Jurkat, Clone E6-1 (cell line): ENCODE data around the gene SFXN4.
"Not testable (repeated sequence)": the region's sequence is repeated elsewhere in the genome, so short reads cannot be mapped to it uniquely, and the experiment has no call there.

ENCODE experiments used
- DNase-seq: peaks from one replicate; pipeline ENCODE4 v3.0.0-alpha.2; 2011; ENCODE audit warnings: low read depth, low spot score
- H3K4me3 ChIP-seq: 2 replicates; pipeline ENCODE4 v1.5.1; 2011; ENCODE audit warnings: mild to moderate bottlenecking, low read length, control low read depth, moderate library complexity

SFXN4 gene

DNA sequence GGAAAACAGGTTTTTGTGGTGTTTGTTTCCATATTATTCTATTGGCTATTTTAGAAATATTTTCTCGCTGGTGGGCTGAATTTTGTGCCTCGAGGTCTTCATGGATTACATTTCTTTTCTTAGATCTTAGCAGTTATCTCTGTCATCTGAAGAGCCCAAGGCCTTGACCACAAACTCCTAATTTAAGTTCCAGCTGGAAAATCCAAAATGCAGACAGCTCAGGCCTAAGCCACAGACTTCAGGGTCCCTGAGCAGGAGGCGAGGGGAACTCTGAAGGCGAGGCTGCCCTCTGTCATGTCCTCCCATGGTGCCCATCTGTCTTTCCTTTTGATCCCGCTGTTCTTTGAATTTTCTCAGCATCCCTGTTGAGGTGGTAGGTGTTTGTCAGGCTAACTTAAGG, 47.3 kb downstream of the SFXN4 start:
- DNase-seq, result no peak
- no peak overlapping the region for H3K4me3 ChIP-seq

DNA sequence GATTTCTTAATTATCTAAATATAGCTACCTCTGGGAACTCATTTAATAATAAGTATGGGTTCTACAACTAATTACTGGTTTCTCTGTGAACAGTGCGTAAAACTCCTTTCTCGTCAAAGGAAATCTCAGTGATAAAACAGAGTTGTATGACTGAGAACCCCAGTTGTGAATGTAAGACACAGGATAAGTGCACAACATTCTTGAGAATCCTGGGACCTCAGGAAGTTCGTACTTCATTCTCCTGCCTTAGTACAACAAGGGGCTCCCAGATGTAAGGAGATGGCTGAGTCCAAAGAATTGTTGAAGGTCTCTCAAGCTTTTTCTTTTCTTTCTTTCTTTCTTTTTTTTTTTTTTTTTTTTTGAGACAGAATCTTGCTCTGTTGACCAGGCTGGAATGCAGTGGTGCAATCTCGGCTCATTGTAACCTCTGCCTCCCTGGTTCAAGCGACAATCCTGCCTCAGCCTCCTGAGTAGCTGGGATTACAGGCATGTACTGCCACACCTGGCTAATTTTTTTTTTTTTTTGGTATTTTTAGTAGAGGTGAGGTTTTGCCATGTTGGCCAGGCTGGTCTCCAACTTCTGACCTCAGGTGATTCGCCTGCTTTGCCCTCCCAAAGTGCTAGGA, 49.1 kb downstream of the SFXN4 start:
- no peak for DNase-seq
- H3K4me3 ChIP-seq, result no peak overlapping the region

- H3K4me3 ChIP-seq, result no peak overlapping the region
- DNase-seq, result no peak
Measured at GRCh38 chr10:119115926-119116325, 49.6 kb downstream of the SFXN4 start.

GRCh38 chr10:119113751-119114732, 51.5 kb downstream of the SFXN4 start:
- DNase-seq, result no peak
- no peak overlapping the region for H3K4me3 ChIP-seq

DNA sequence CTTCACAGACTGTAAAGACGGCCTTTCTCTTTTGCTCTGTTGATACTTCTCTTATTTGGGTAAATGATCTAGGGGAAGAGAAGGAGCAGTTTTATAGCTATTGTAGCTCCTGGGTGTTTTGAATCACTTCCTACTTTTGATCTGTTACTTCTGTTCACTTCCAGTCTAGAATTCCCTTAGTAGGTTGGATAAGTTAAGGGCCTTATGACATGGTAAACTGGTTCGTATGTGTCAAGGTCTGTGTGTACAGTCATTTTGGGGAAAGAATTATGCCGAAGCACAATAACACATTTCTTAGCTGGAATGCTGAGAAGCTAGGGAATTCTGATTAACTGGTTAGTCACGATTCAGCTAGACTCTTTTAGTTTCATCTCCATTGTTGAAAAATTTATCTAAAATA, 53.5 kb downstream of the SFXN4 start:
- no peak overlapping the region for H3K4me3 ChIP-seq
- no peak for DNase-seq

DNA sequence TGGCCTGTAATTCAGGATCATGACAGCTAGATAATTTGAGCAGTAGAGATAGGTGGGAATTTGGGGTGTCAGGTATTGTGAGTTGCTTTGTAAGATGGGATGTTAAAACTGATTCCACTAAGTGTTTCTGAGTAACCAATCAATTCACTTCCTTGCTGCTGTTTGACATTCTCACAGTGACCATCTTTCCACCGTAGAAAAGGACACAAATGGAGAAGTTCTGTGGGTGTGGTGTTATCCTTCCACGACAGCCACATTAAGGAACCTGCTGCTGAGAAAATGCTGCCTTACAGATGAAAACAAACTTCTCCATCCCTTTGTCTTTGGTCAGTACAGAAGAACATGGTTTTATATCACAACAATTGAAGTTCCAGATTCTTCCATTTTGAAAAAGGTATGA, 57.7 kb downstream of the SFXN4 start:
- DNase-seq, H3K4me3 ChIP-seq: not testable (repeated sequence)

GRCh38 chr10:119107106-119107505, 58.4 kb downstream of the SFXN4 start:
- not testable (repeated sequence) for H3K4me3 ChIP-seq, DNase-seq

DNA sequence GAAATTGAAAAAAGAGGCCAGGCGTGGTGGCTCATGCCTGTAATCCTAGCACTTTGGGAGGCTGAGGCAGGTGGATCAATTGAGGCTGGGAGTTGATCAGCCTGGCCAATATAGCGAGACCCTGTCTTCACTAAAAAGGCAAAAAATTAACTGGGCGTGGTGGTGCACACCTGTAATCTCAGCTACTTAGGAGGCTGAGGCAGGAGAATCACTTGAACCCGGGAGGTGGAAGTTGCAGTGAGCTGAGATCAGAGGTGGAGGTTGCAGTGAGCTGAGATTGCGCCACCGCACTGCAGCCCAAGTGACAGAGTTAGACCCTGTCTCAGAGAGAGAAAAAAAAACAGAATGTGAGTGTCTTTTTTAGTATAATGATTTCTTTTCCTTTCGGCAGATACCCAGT, 59.6 kb downstream of the SFXN4 start:
- DNase-seq, H3K4me3 ChIP-seq: not testable (repeated sequence)

GRCh38 chr10:119105155-119105554, 60.4 kb downstream of the SFXN4 start:
- H3K4me3 ChIP-seq, result peak overlapping the region; percentile 69
- DNase-seq, result no peak

DNA sequence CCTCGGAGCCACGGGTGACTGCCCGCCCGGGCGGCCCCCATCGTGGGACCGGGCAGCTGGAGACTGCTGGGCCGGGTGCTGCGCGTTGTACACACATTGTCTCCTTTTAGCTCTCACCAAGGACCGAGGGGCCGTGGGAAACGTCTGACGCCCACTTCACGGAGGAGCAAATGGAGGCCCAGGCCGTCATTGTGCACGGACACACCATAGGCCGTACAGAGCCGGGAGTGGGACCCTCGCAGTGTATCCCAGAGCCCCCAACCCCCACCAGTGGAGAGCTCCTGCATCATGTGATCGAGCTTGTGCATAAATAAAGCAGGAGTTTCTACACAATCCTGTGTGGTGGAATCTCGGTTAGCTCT, 60.9 kb downstream of the SFXN4 start:
- peak overlapping the region; percentile 69 for H3K4me3 ChIP-seq

GRCh38 chr10:119103903-119104653, 61.4 kb downstream of the SFXN4 start, which contains the start of gene DENND10:
DENND10 (plus strand) TSS chr10:119104113; CDS start chr10:119104143, 30 bp downstream.
- peak within 1 kb of the TSS; percentile 69 for H3K4me3 ChIP-seq
- DNase-seq, result peak; percentile 42

More for the DNA sequence above, 60.9 kb downstream of the SFXN4 start:
- no peak for DNase-seq

DNA sequence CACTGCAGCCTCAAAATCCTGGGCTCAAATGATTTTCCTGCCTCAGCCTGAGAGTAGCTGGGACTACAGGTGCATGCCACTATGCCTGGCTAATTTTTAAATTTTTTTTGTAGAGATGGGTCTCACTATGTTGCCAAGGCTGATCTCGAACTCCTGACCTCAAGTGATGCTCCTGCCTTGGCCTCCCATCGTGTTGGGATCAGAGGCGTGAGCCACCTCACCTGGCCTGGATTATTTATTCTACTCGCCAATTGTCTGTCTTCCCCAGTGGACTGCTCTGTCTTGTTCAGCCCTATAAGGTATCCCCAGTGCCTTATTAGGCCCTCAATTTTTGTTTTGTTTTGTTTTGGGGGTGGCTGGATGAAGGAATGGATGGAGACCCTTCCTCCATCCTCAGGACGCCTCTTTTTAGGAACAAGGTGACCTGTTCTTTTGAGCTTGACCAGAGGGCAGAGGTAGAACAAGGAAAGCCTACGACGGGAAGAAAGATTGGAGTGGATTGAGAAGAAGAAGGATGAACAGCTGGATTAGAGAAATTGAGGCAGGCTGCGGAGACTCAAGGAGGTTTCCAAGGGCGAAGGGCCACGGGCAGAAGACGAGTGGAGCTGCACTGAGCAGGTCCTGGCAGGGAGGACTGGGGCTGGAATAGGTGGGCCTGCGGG, 62.1 kb downstream of the SFXN4 start:
- no peak for DNase-seq
- H3K4me3 ChIP-seq, result no peak overlapping the region

GRCh38 chr10:119101366-119102098, 64.0 kb downstream of the SFXN4 start:
- H3K4me3 ChIP-seq, result no peak overlapping the region
- no peak for DNase-seq

DNA sequence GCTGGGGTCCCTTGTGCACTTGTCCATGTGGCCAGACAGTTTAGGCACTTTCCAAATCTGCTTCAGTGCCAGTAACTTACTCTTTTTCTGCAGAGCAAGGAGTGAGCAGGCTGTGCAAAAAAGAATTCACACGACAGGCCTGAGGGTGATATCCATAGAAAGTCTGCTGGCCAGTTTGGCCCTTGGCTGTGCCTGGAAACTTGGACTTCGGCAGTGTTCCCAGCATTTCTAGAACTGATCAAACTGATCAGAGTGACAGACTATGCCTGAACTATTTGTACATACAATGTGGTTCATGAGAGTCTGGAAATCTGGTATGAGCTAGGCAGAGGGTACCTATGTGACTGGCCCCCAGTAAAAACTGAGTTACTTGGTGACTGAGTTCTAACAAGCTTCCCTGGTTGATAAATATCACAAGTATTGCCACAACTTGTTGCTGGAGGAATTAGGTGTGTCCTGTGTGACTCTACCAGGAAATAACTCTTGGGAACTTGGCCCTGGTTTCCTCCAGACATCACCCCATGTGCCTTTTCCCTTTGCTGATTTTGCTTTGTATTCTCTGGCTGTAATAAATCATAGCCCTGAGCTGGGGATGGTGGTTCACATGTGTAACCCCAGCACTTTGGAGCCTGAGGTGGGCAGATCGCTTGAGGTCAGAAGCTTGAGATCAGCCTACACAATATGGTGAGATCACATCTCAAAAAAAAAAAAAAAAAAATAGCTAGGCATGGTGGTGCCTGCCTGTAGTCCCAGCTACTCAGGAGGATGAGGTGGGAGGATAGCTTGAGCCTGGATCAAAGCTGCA, 64.9 kb downstream of the SFXN4 start:
- no peak for DNase-seq
- no peak overlapping the region for H3K4me3 ChIP-seq

DNA sequence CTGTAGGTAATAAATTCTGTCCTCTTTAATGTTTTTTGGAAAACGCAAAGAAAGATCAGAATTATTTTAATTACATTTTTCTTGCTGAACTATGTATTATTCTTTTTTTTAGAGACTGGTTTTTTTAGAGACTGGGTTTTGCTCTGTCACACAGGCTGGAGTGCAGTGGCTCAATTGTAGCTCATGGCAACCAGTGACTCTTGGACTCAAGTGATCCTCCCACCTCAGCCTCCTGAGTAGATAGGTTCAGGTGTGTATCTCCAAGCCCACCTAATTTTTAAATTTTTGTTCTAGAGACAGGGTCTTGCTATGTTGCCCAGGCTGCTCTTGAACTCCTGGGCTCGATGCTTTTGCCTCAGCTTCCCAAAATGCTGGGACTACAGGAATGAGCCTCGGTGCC, 66.9 kb downstream of the SFXN4 start:
- DNase-seq, result no peak
- no peak overlapping the region for H3K4me3 ChIP-seq

GRCh38 chr10:119096641-119097415, 68.7 kb downstream of the SFXN4 start:
- H3K4me3 ChIP-seq, DNase-seq: not testable (repeated sequence)

DNA sequence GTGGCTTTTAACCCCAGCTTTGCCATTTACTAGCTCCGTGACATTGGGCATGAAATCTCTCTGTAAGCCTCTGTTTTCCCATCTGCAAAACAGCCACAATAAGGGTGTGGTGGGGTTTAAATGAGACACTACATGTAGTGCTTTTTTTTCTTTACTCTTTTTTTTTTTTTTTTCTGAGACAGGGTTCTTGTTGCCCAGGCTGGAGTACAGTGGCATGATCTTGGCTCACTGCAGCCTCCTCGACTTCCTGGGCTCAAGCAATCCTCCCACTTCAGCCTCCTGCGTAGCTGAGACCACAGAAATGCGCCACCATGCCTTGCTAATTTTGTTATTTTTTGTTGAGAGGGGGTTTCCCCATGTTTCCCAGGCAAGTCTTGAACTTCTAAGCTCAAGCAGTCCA, 69.9 kb downstream of the SFXN4 start:
- H3K4me3 ChIP-seq, result no peak overlapping the region
- no peak for DNase-seq
